RWPE2 (cell line): ENCODE results near the gene SORCS3.

Source experiments
- ATAC-seq: fragments of 200-7000 bp; cut with Tn5 transposase; 3 replicates; pipeline ENCODE4 v1.9.1; 2021; ENCODE audit warnings: low read depth
- DNase-seq: peaks from one replicate; pipeline ENCODE4 v3.0.0-alpha.2; 2020; ENCODE audit warnings: low spot score
- H3K27ac ChIP-seq: fragments of 450-650 bp; 2 replicates; pipeline ENCODE4 v1.5.1; 2017; ENCODE audit warnings: mild to moderate bottlenecking; ENCODE audit not compliant: poor library complexity, severe bottlenecking
- H3K27me3 ChIP-seq: fragments of 250-450 bp; sonication (Bioruptor Pico); 2 replicates; pipeline ENCODE4 v1.5.1; 2021; ENCODE audit warnings: mild to moderate bottlenecking, moderate library complexity; ENCODE audit not compliant: insufficient read depth, poor library complexity, severe bottlenecking
- H3K36me3 ChIP-seq: fragments of 250-450 bp; sonication (Bioruptor Pico); 2 replicates; pipeline ENCODE4 v1.5.1; 2020; ENCODE audit warnings: low read depth, mild to moderate bottlenecking, moderate library complexity
- H3K4me1 ChIP-seq: fragments of 250-450 bp; sonication (Bioruptor Pico); 2 replicates; pipeline ENCODE4 v1.5.1; 2021; ENCODE audit warnings: mild to moderate bottlenecking, moderate library complexity; ENCODE audit not compliant: insufficient read depth, poor library complexity, severe bottlenecking
- H3K4me3 ChIP-seq: fragments of 250-450 bp; sonication (Bioruptor Pico); 2 replicates; pipeline ENCODE4 v1.5.1; 2021; ENCODE audit warnings: mild to moderate bottlenecking, moderate library complexity; ENCODE audit not compliant: severe bottlenecking
- H3K9me3 ChIP-seq: fragments of 250-450 bp; sonication (Bioruptor Pico); 2 replicates; pipeline ENCODE4 v1.5.1; 2021; ENCODE audit warnings: mild to moderate bottlenecking, moderate library complexity; ENCODE audit not compliant: severe bottlenecking
- CTCF ChIP-seq: fragments of 450-650 bp; IDR thresholded peaks from one replicate; pipeline ENCODE4 v1.5.1; 2017; ENCODE audit warnings: mild to moderate bottlenecking, moderate library complexity; ENCODE audit not compliant: poor library complexity, severe bottlenecking

Gene SORCS3

GRCh38 chr10:105210546-105210945 lies 569.5 kb downstream of the SORCS3 start:
- H3K27ac ChIP-seq: no peak overlapping the region
- H3K36me3 ChIP-seq: no peaks in the 10 kb centered on the region
- H3K27me3 ChIP-seq: no peaks in the 10 kb centered on the region
- no peak for DNase-seq
- ATAC-seq: 0 out of 3 replicates have a peak, but pooled peaks have one; percentile 46
- H3K9me3 ChIP-seq: no peaks in the 10 kb centered on the region
- H3K4me1 ChIP-seq: peaks cover 7% of the 10 kb centered on the region
- H3K4me3 ChIP-seq: no peak overlapping the region
- no peak for TF ChIP-seq CTCF

GRCh38 chr10:105237685-105238084 lies 596.6 kb downstream of the SORCS3 start:
- no peaks in the 10 kb centered on the region for H3K9me3 ChIP-seq
- no peak for TF ChIP-seq CTCF
- no peaks in the 10 kb centered on the region for H3K4me1 ChIP-seq
- DNase-seq (no peak), ATAC-seq (no peak)
- H3K4me3 ChIP-seq: no peak overlapping the region
- no peaks in the 10 kb centered on the region for H3K27me3 ChIP-seq
- H3K36me3 ChIP-seq: no peaks in the 10 kb centered on the region
- no peak overlapping the region for H3K27ac ChIP-seq

- DNase-seq (no peak), ATAC-seq (no peak)
- Histone ChIP-seq H3K27me3 (no peaks in the 10 kb centered on the region), H3K4me3 (no peak overlapping the region), H3K27ac (no peak overlapping the region), H3K36me3 (no peaks in the 10 kb centered on the region), H3K4me1 (no peaks in the 10 kb centered on the region), H3K9me3 (no peaks in the 10 kb centered on the region)
- no peak for TF ChIP-seq CTCF
Observed at GRCh38 chr10:105239311-105240219, 598.5 kb downstream of the SORCS3 start.

- DNase-seq (no peak), ATAC-seq (no peak)
- Histone ChIP-seq H3K9me3 (no peaks in the 10 kb centered on the region), H3K4me3 (no peak overlapping the region), H3K4me1 (no peaks in the 10 kb centered on the region), H3K27ac (no peak overlapping the region), H3K36me3 (no peaks in the 10 kb centered on the region), H3K27me3 (no peaks in the 10 kb centered on the region)
- no peak for TF ChIP-seq CTCF
Observed at GRCh38 chr10:105241254-105241653, 600.2 kb downstream of the SORCS3 start.

- no peak for TF ChIP-seq CTCF
- Histone ChIP-seq H3K9me3 (no peaks in the 10 kb centered on the region), H3K27me3 (no peaks in the 10 kb centered on the region), H3K4me1 (no peaks in the 10 kb centered on the region), H3K27ac (no peak overlapping the region), H3K4me3 (no peak overlapping the region), H3K36me3 (no peaks in the 10 kb centered on the region)
- DNase-seq (no peak), ATAC-seq (no peak)
Observed at GRCh38 chr10:105243381-105243780, 602.3 kb downstream of the SORCS3 start.
